ENCODE results near the gene UQCRC2.

- no peak for TF ChIP-seq CTCF (IDR thresholded peaks at IDR 0.05; ENCODE audit: borderline replicate concordance, extremely low read depth, low read length, poor library complexity, severe bottlenecking)
- TF ChIP-seq EZH2 (IDR thresholded peaks at IDR 0.05; ENCODE audit: borderline replicate concordance, low read depth, low read length, severe bottlenecking) = no peak
Observed at GRCh38 chr16:21940570-21940969, 12.6 kb upstream of the UQCRC2 start.
